Vagina (tissue), 2 donors: ENCODE results near the gene KAZALD1.

Experiments used
- POLR2AphosphoS5 ChIP-seq, 2 donors: sonication (generic); formaldehyde crosslinking; IDR thresholded peaks; one replicate each; pipeline ENCODE4 v1.9.0; 2017; ENCODE audit warnings: antibody characterized with exemption in 2 of 2, mild to moderate bottlenecking in 2 of 2, low read depth in 1 of 2; ENCODE audit not compliant: insufficient read depth in 1 of 2
- TF ChIP-seq, protein P1 (sequence below), 3 experiments: fragments of 450-650 bp in 2 of 3; fragments of 200-600 bp in 1 of 3; sonication (generic) in 1 of 3; IDR thresholded peaks; one replicate each; pipeline ENCODE4 v1.5.1; 2017 to 2019; ENCODE audit warnings: antibody characterized with exemption in 3 of 3, mild to moderate bottlenecking in 2 of 3, moderate library complexity in 2 of 3

DNA sequence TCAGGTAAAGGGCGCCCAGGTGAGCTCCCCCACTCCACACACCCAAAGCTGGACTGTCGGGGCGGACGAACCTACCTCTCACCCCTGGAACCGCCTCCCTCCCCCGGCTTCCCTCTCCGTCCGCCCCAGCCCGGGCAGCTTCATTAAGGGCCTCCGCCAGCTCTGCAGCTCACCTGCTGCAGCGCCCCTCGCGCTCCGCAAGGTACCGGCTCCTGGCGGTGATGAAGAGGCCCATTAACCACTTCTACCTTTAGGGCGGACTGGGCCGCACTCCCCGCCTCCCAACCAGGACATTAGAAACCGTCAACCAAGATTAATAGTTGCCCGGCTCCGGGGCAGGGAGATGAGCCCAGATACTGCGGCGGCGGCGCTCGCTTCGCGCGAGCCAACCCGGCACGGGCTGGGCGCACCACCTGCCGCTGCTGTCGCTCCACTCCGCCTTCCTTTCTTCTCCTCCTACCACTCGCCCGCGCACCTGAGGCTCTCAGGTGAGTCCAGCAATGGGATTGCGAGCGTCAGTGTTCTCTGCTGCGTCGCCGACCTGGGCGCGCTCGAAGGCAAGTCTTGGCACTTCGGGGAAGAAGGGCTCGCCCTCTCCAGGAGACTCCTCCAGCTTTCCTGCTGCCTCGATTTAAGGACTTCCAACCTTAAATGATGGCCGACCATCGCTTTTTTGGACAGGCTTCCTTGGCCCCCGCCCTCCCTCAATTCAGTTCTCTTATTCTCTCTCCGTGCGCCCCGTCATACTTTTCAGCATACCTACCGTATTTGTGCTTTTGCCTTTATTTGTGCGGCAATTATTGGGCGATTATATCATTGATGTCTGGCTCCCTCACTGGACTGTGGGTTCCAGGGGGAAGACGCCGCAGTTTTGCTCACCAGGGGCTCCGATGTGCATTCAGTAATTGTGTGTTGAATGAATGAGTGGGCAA is 13.6 kb upstream of the KAZALD1 start:
- TF ChIP-seq, protein P1, sequence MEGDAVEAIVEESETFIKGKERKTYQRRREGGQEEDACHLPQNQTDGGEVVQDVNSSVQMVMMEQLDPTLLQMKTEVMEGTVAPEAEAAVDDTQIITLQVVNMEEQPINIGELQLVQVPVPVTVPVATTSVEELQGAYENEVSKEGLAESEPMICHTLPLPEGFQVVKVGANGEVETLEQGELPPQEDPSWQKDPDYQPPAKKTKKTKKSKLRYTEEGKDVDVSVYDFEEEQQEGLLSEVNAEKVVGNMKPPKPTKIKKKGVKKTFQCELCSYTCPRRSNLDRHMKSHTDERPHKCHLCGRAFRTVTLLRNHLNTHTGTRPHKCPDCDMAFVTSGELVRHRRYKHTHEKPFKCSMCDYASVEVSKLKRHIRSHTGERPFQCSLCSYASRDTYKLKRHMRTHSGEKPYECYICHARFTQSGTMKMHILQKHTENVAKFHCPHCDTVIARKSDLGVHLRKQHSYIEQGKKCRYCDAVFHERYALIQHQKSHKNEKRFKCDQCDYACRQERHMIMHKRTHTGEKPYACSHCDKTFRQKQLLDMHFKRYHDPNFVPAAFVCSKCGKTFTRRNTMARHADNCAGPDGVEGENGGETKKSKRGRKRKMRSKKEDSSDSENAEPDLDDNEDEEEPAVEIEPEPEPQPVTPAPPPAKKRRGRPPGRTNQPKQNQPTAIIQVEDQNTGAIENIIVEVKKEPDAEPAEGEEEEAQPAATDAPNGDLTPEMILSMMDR (IDR thresholded peaks at IDR 0.05): no peak
- TF ChIP-seq POLR2AphosphoS5 (IDR thresholded peaks at IDR 0.05; ENCODE audit: insufficient read depth in 1 of 2, low read depth in 1 of 2): no peak
